Liver (tissue), 9 donors: Measurements from ENCODE around the gene NXPE3. TPM values are rescaled to one million over a fixed set of nuclear protein-coding genes. Genes with fewer than 3 reads are reported as not detected.
A peak's percentile ranks its signal among the peaks of the same experiment; 100 is the strongest.

Source experiments
- DNase-seq: peaks from one replicate; pipeline ENCODE4 v3.0.0-alpha.2; 2017; ENCODE audit warnings: low spot score
- H3K27ac ChIP-seq, 2 donors: one replicate each; pipeline ENCODE4 v1.7.0; 2013; ENCODE audit warnings: inconsistent platforms in 2 of 2, low read length in 2 of 2, control low read depth in 1 of 2, low read depth in 1 of 2, mild to moderate bottlenecking in 1 of 2
- H3K27me3 ChIP-seq, 4 donors: one replicate each; pipeline versions ENCODE4 v1.6.1 to v1.7.0; 2013; ENCODE audit warnings: low read length in 3 of 4, inconsistent platforms in 1 of 4, mild to moderate bottlenecking in 1 of 4, moderate library complexity in 1 of 4; ENCODE audit not compliant: control insufficient read depth in 4 of 4, insufficient read depth in 4 of 4
- H3K36me3 ChIP-seq, 4 donors: one replicate each; pipeline versions ENCODE4 v1.6.1 to v1.7.0; 2013; ENCODE audit warnings: low read length in 3 of 4, mild to moderate bottlenecking in 3 of 4, low read depth in 1 of 4, moderate library complexity in 1 of 4; ENCODE audit not compliant: control insufficient read depth in 4 of 4, insufficient read depth in 3 of 4
- H3K4me1 ChIP-seq, 4 donors: one replicate each; pipeline versions ENCODE4 v1.6.1 to v1.7.0; 2013; ENCODE audit warnings: low read length in 3 of 4, mild to moderate bottlenecking in 3 of 4, moderate library complexity in 1 of 4; ENCODE audit not compliant: control insufficient read depth in 4 of 4, insufficient read depth in 4 of 4
- H3K4me3 ChIP-seq, 3 donors: one replicate each; pipeline versions ENCODE4 v1.6.1 to v1.7.0; 2013; ENCODE audit warnings: low read length in 3 of 3, control low read depth in 1 of 3, low read depth in 1 of 3, mild to moderate bottlenecking in 1 of 3
- H3K9ac ChIP-seq, 2 donors: one replicate each; pipeline ENCODE4 v1.7.0; 2013; ENCODE audit warnings: low read length in 2 of 2, mild to moderate bottlenecking in 2 of 2, moderate library complexity in 2 of 2, control low read depth in 1 of 2, low read depth in 1 of 2
- H3K9me3 ChIP-seq, 4 donors: one replicate each; pipeline versions ENCODE4 v1.6.1 to v1.7.0; 2013; ENCODE audit warnings: low read length in 3 of 4; ENCODE audit not compliant: control insufficient read depth in 4 of 4
- ATF3 ChIP-seq: IDR thresholded peaks from 2 replicates; pipeline ENCODE4 v1.6.1; 2016; ENCODE audit warnings: antibody characterized with exemption
- CTCF ChIP-seq: fragments of 150-350 bp; IDR thresholded peaks from 2 replicates; pipeline ENCODE4 v1.5.1; 2017; ENCODE audit warnings: improper control_type of control experiment, low read depth, low read length; ENCODE audit not compliant: missing input control
- EGR1 ChIP-seq, 2 donors: IDR thresholded peaks; 2 replicates each; pipeline ENCODE4 v1.6.1; 2016 to 2018; ENCODE audit warnings: antibody characterized with exemption in 2 of 2, low read depth in 2 of 2
- FOXA1 ChIP-seq: IDR thresholded peaks from 2 replicates; pipeline ENCODE4 v1.6.1; 2016; ENCODE audit warnings: antibody characterized with exemption
- FOXA2 ChIP-seq: IDR thresholded peaks from 2 replicates; pipeline ENCODE4 v1.6.1; 2016; ENCODE audit warnings: antibody characterized with exemption
- GABPA ChIP-seq, 2 donors: IDR thresholded peaks in 1 of 2; conservative IDR thresholded peaks in 1 of 2; 2 replicates each; pipeline ENCODE4 v1.6.1; 2016; ENCODE audit warnings: antibody characterized with exemption in 2 of 2, mild to moderate bottlenecking in 1 of 2, moderate library complexity in 1 of 2
- HNF4A ChIP-seq, 2 donors: conservative IDR thresholded peaks; 2 replicates each; pipeline ENCODE4 v1.6.1; 2016; ENCODE audit warnings: antibody characterized with exemption in 2 of 2, mild to moderate bottlenecking in 2 of 2
- HNF4G ChIP-seq: IDR thresholded peaks from 2 replicates; pipeline ENCODE4 v1.6.1; 2016; ENCODE audit warnings: antibody characterized with exemption
- JUND ChIP-seq, 2 donors: IDR thresholded peaks; 2 replicates each; pipeline ENCODE4 v1.6.1; 2016; ENCODE audit warnings: antibody characterized with exemption in 2 of 2
- MAX ChIP-seq: IDR thresholded peaks from 2 replicates; pipeline ENCODE4 v1.6.1; 2016; ENCODE audit warnings: antibody characterized with exemption
- NR2F2 ChIP-seq: IDR thresholded peaks from 2 replicates; pipeline ENCODE4 v1.6.1; 2016; ENCODE audit warnings: antibody characterized with exemption
- REST ChIP-seq: IDR thresholded peaks from 2 replicates; pipeline ENCODE4 v1.6.1; 2016; ENCODE audit warnings: antibody characterized with exemption, mild to moderate bottlenecking
- RXRA ChIP-seq, 2 donors: IDR thresholded peaks; 2 replicates each; pipeline ENCODE4 v1.6.1; 2017 to 2018; ENCODE audit warnings: antibody characterized with exemption in 2 of 2, mild to moderate bottlenecking in 1 of 2
- TAF1 ChIP-seq: conservative IDR thresholded peaks from 2 replicates; pipeline ENCODE4 v1.6.1; 2016; ENCODE audit warnings: antibody characterized with exemption, mild to moderate bottlenecking
- YY1 ChIP-seq: IDR thresholded peaks from 2 replicates; pipeline ENCODE4 v1.6.1; 2016; ENCODE audit warnings: antibody characterized with exemption, mild to moderate bottlenecking
- ZBTB33 ChIP-seq: IDR thresholded peaks from 2 replicates; pipeline ENCODE4 v1.6.1; 2016; ENCODE audit warnings: antibody characterized with exemption
- WGBS: extraction: QIAGEN DNeasy Blood & Tissue Kit; methylation state at CpG from one replicate; pipeline ENCODE4 v1.1.7; 2013; 5-methylcytosine and 5-hydroxymethylcytosine counted together
- polyA plus RNA-seq, 2 donors: library from polyadenylated mRNA; stranded (reverse) in 1 of 2; unstranded in 1 of 2; fragments of 200-250 nt in 1 of 2; fragments of >200 nt in 1 of 2; fragmentation: Nextera tagmentation in 1 of 2; extraction: Ambion mirVana in 1 of 2; gene quantifications; one replicate each; pipeline versions ENCODE4 v1.2.1 to v1.2.3, GENCODE V29; 2013 to 2015
- total RNA-seq, 2 donors: library from RNA; depleted of rRNA; stranded (reverse); fragments of >200 nt; gene quantifications; one replicate each; pipeline ENCODE4 v1.2.3, GENCODE V29; 2014
- donor health status: healthy.
- donor health status: healthy.
- donor health status: healthy.
- donor health status: healthy.
- donor health status: healthy.

The NXPE3 gene
- total and polyA plus RNA-seq, 4 donors = 1.1 to 2.7 (median 1.7) TPM

GRCh38 chr3:101816215-101817149, 37.5 kb downstream of the NXPE3 start:
- no peak overlapping the region for H3K9ac ChIP-seq
- 76% methylated on average over 4 of the region's 4 CpGs for WGBS
- H3K27ac ChIP-seq = no peak overlapping the region
- no peaks in the 10 kb centered on the region for H3K9me3 ChIP-seq
- TF ChIP-seq TAF1 (no peak), HNF4A (conservative IDR thresholded peaks at IDR 0.05) (peak in 1 of 2 donors; percentile 25), FOXA2 (no peak), RXRA (IDR thresholded peaks at IDR 0.05) (peak in 1 of 2 donors; percentile 34), GABPA (IDR thresholded peaks at IDR 0.05 in 1 of 2, conservative IDR thresholded peaks at IDR 0.05 in 1 of 2) (no peak), HNF4G (no peak), ATF3 (no peak), YY1 (no peak)
- no peaks in the 10 kb centered on the region for H3K27me3 ChIP-seq
- H3K4me3 ChIP-seq = no peak overlapping the region
- DNase-seq = no peak
- peaks cover 0 to 12% (median 9%) of the 10 kb centered on the region in 4 donors for H3K4me1 ChIP-seq
- no peaks in the 10 kb centered on the region for H3K36me3 ChIP-seq

- no peak overlapping the region for H3K27ac ChIP-seq
- DNase-seq = no peak
- H3K36me3 ChIP-seq = peaks cover 0 to 2% (median 0%) of the 10 kb centered on the region in 4 donors
- no peak overlapping the region for H3K9ac ChIP-seq
- H3K27me3 ChIP-seq = no peaks in the 10 kb centered on the region
- no peak overlapping the region for H3K4me3 ChIP-seq
- H3K4me1 ChIP-seq = peaks cover 0 to 12% (median 9%) of the 10 kb centered on the region in 4 donors
- TF ChIP-seq ATF3 (no peak), ZBTB33 (no peak), FOXA1 (no peak), NR2F2 (no peak), JUND (IDR thresholded peaks at IDR 0.05) (no peak), FOXA2 (no peak), GABPA (IDR thresholded peaks at IDR 0.05 in 1 of 2, conservative IDR thresholded peaks at IDR 0.05 in 1 of 2) (no peak), CTCF (no peak), REST (no peak), EGR1 (IDR thresholded peaks at IDR 0.05; ENCODE audit: low read depth in 2 of 2) (no peak), HNF4A (conservative IDR thresholded peaks at IDR 0.05) (no peak), TAF1 (no peak), MAX (no peak), YY1 (no peak)
- 95% methylated on average over 5 of the region's 5 CpGs for WGBS
- no peaks in the 10 kb centered on the region for H3K9me3 ChIP-seq
Measured at GRCh38 chr3:101817992-101818391, 39.0 kb downstream of the NXPE3 start.
